Fibroblast of lung (primary cell): Measurements from ENCODE around the gene CYP27A1. TPM values are rescaled to one million over a fixed set of nuclear protein-coding genes. Genes with fewer than 3 reads are reported as not detected.

ENCODE experiments used
- DNase-seq, 2 donors: peaks; one replicate each; pipeline versions ENCODE4 v3.0.0 to v3.0.0-alpha.2; 2010; ENCODE audit warnings: low read depth in 2 of 2
- H2AFZ ChIP-seq: 2 replicates; pipeline ENCODE4 v1.5.1; 2012; ENCODE audit warnings: low read length, control low read depth, inconsistent platforms
- H3K27ac ChIP-seq: 2 replicates; pipeline ENCODE4 v1.5.1; 2011; ENCODE audit warnings: low read length, control low read depth; ENCODE audit not compliant: insufficient read depth
- H3K27me3 ChIP-seq: 2 replicates; pipeline ENCODE4 v1.5.1; 2011; ENCODE audit warnings: mild to moderate bottlenecking, low read length; ENCODE audit not compliant: control insufficient read depth, insufficient read depth
- H3K36me3 ChIP-seq: 2 replicates; pipeline ENCODE4 v1.5.1; 2011; ENCODE audit warnings: low read length; ENCODE audit not compliant: control insufficient read depth, insufficient read depth
- H3K4me1 ChIP-seq: 2 replicates; pipeline ENCODE4 v1.5.1; 2011; ENCODE audit warnings: low read length; ENCODE audit not compliant: control insufficient read depth, insufficient read depth; ENCODE audit errors: extremely low read depth
- H3K4me2 ChIP-seq: 2 replicates; pipeline ENCODE4 v1.5.1; 2011; ENCODE audit warnings: low read length, control low read depth; ENCODE audit not compliant: insufficient read depth; ENCODE audit errors: extremely low read depth
- H3K4me3 ChIP-seq, 4 experiments: fragments of 200-600 bp in 1 of 4; sonication (generic) in 1 of 4; replicated peaks in 1 of 4; 2 replicates each; pipeline ENCODE4 v1.5.1; 2011 to 2016; ENCODE audit warnings: low read length in 4 of 4, low read depth in 3 of 4, mild to moderate bottlenecking in 3 of 4, control low read depth in 2 of 4, inconsistent platforms in 1 of 4, mixed read lengths in 1 of 4; ENCODE audit not compliant: insufficient read depth in 1 of 4; ENCODE audit errors: control extremely low read depth in 1 of 4
- H3K79me2 ChIP-seq: 2 replicates; pipeline ENCODE4 v1.5.1; 2012; ENCODE audit warnings: mild to moderate bottlenecking, low read length, inconsistent platforms; ENCODE audit not compliant: control insufficient read depth, insufficient read depth
- H3K9ac ChIP-seq: 2 replicates; pipeline ENCODE4 v1.5.1; 2011; ENCODE audit warnings: mild to moderate bottlenecking, low read length, control low read depth; ENCODE audit not compliant: insufficient read depth
- H3K9me3 ChIP-seq: 2 replicates; pipeline ENCODE4 v1.5.1; 2012; ENCODE audit warnings: low read depth, low read length; ENCODE audit not compliant: control insufficient read depth, insufficient read depth
- H4K20me1 ChIP-seq: 2 replicates; pipeline ENCODE4 v1.5.1; 2011; ENCODE audit warnings: low read length; ENCODE audit not compliant: control insufficient read depth, insufficient read depth; ENCODE audit errors: extremely low read depth
- EZH2 ChIP-seq: IDR thresholded peaks from 2 replicates; pipeline ENCODE4 v1.5.1; 2012; ENCODE audit warnings: low read length, control low read depth, mild to moderate bottlenecking; ENCODE audit errors: missing control alignments
- polyA plus RNA-seq, 2 donors: library from polyadenylated mRNA; depleted of rRNA in 1 of 2; stranded (reverse) in 1 of 2; unstranded in 1 of 2; fragments of >200 nt; gene quantifications; 2 replicates each; pipeline ENCODE4 v1.2.1, GENCODE V29; 2011 to 2012; ENCODE audit warnings: missing spikeins in 1 of 2
- total RNA-seq: library from RNA; depleted of rRNA; stranded (reverse); fragments of >200 nt; gene quantifications from 2 replicates; pipeline ENCODE4 v1.2.1, GENCODE V29; 2014
- TF ChIP-seq, protein P1 (sequence below), 2 donors: IDR thresholded peaks in 1 of 2; conservative IDR thresholded peaks in 1 of 2; 1 replicate in 1 of 2; 2 replicates in 1 of 2; pipeline ENCODE4 v1.5.1; 2011 to 2012; ENCODE audit warnings: low read length in 2 of 2, control low read depth in 1 of 2, inconsistent platforms in 1 of 2, low read depth in 1 of 2, mild to moderate bottlenecking in 1 of 2

CYP27A1 gene
- total and polyA plus RNA-seq, 2 donors (not counting 1 experiment from before 2014, with no cell fraction given): 12.7 to 53.8 TPM

DNA sequence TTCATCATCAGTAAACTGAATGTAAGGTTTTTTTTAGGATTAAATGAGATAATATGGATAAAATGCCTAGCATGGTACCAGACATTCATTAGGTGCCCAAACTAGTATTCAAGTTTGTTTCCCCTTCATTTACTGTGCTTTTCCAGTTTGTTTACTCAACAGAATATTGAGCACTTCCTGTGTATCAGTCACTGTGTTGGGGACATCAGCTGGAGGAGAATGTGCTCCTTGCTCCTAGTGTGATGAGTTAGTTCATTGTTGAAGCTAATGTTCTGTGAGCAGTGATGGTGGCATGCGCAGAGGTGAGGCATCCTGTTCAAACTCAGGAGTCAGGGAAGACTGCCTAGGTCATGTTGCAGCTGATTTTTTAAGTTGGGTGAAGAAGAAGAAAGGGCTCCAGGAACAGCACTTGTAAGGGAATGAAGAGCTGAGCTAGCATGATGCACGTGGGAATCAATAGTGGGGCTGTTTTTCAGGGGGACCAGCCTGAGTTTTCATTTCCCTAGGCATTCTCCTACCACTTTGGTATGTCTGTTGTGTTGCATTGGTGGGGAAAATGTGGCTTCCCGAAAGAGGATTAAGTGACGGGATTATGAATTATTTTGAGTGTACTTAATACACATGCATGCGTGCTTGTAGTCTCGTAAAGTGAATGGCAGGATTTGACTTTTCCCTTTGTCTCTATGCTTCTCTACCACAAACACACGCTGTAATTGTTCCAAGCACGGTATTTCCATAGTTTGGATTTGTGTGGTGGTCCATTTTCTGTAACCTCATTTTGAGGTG, 47.6 kb upstream of the CYP27A1 start:
- Histone ChIP-seq H3K36me3 (peaks cover 7% of the 10 kb centered on the region), H3K9ac (no peak overlapping the region), H3K9me3 (no peaks in the 10 kb centered on the region), H3K4me1 (peaks cover 24% of the 10 kb centered on the region), H3K79me2 (peaks cover 23% of the 10 kb centered on the region), H3K4me2 (no peak overlapping the region), H3K27ac (peak overlapping the region; percentile 53), H3K4me3 (no peak overlapping the region), H4K20me1 (no peaks in the 10 kb centered on the region), H3K27me3 (no peaks in the 10 kb centered on the region), H2AFZ (no peak overlapping the region)
- no peak for DNase-seq
- TF ChIP-seq EZH2: no peak
- TF ChIP-seq, protein P1, sequence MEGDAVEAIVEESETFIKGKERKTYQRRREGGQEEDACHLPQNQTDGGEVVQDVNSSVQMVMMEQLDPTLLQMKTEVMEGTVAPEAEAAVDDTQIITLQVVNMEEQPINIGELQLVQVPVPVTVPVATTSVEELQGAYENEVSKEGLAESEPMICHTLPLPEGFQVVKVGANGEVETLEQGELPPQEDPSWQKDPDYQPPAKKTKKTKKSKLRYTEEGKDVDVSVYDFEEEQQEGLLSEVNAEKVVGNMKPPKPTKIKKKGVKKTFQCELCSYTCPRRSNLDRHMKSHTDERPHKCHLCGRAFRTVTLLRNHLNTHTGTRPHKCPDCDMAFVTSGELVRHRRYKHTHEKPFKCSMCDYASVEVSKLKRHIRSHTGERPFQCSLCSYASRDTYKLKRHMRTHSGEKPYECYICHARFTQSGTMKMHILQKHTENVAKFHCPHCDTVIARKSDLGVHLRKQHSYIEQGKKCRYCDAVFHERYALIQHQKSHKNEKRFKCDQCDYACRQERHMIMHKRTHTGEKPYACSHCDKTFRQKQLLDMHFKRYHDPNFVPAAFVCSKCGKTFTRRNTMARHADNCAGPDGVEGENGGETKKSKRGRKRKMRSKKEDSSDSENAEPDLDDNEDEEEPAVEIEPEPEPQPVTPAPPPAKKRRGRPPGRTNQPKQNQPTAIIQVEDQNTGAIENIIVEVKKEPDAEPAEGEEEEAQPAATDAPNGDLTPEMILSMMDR (conservative IDR thresholded peaks at IDR 0.05 in 1 of 2, IDR thresholded peaks at IDR 0.05 in 1 of 2; ENCODE audit: low read depth in 1 of 2, low read length in 2 of 2): no peak

DNA sequence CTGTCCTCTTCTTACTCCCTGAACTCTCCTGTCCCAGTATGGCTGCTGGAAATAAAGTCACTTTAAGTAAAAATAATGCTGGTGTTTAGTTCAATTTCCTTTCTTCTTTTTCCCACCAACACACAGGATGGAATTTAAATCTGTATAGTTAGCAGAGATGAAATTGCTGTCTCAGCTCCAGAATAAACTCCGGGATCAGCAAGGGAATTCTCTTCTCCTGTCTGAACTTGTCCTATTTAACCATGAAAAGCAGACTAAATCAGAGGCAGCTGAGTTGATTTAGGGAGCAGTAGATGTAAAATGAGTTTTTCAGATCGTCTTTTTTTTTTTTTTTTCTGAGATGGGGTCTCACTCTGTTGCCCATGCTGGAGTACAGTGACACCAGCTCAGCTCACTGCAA, 45.4 kb upstream of the CYP27A1 start:
- Histone ChIP-seq H4K20me1 (no peaks in the 10 kb centered on the region), H3K27ac (no peak overlapping the region), H3K9ac (no peak overlapping the region), H3K9me3 (no peaks in the 10 kb centered on the region), H3K4me3 (no peak overlapping the region), H3K4me2 (no peak overlapping the region), H3K4me1 (peaks cover 24% of the 10 kb centered on the region), H2AFZ (no peak overlapping the region), H3K27me3 (no peaks in the 10 kb centered on the region), H3K36me3 (peaks cover 7% of the 10 kb centered on the region), H3K79me2 (peaks cover 23% of the 10 kb centered on the region)
- DNase-seq: no peak
- TF ChIP-seq EZH2: no peak
- TF ChIP-seq, protein P1 (conservative IDR thresholded peaks at IDR 0.05 in 1 of 2, IDR thresholded peaks at IDR 0.05 in 1 of 2; ENCODE audit: low read depth in 1 of 2, low read length in 2 of 2): no peak

DNA sequence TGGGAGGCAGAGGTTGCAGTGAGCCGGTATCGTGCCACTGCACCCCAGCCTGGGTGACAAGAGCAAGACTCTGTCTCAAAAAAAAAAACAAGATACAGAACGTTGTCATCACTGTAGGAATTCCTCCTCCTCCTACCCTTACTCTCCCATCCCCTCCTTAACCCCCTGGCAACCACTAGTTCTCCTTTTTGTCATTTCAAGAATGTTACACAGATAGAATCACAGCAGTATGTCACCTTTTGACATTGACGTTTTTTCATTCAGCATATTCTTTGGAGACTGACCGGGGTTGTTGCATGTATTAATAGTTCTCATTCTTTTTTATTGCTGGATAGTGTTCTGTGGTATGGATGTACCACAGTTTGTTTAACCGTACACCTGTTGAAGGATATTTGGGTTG, 38.9 kb upstream of the CYP27A1 start:
- no peak overlapping the region for H3K9ac ChIP-seq
- DNase-seq: no peak
- no peak overlapping the region for H3K4me3 ChIP-seq
- TF ChIP-seq EZH2: no peak
- TF ChIP-seq, protein P1 (conservative IDR thresholded peaks at IDR 0.05 in 1 of 2, IDR thresholded peaks at IDR 0.05 in 1 of 2; ENCODE audit: low read depth in 1 of 2, low read length in 2 of 2): no peak
- no peaks in the 10 kb centered on the region for H3K9me3 ChIP-seq
- no peaks in the 10 kb centered on the region for H4K20me1 ChIP-seq
- H3K79me2 ChIP-seq: no peaks in the 10 kb centered on the region
- H3K4me1 ChIP-seq: no peaks in the 10 kb centered on the region
- H3K36me3 ChIP-seq: peaks cover 12% of the 10 kb centered on the region
- H2AFZ ChIP-seq: no peak overlapping the region
- H3K4me2 ChIP-seq: no peak overlapping the region
- H3K27me3 ChIP-seq: no peaks in the 10 kb centered on the region
- H3K27ac ChIP-seq: no peak overlapping the region
